Stimulated activated CD8-positive, alpha-beta memory T cell treated with anti-CD3 and anti-CD28 coated beads, Interleukin-12 subunit alpha, Interleukin-12 subunit beta, amount 100 ng/mL, for 24 hours (primary cell): Measurements from ENCODE around the gene OR8G1.
"Not testable (repeated sequence)": the region's sequence is repeated elsewhere in the genome, so short reads cannot be mapped to it uniquely, and the experiment has no call there.

Source experiments
- DNase-seq: peaks from one replicate; pipeline ENCODE4 v3.0.0-alpha.2; 2020; ENCODE audit errors: extremely low read depth

OR8G1 gene

DNA sequence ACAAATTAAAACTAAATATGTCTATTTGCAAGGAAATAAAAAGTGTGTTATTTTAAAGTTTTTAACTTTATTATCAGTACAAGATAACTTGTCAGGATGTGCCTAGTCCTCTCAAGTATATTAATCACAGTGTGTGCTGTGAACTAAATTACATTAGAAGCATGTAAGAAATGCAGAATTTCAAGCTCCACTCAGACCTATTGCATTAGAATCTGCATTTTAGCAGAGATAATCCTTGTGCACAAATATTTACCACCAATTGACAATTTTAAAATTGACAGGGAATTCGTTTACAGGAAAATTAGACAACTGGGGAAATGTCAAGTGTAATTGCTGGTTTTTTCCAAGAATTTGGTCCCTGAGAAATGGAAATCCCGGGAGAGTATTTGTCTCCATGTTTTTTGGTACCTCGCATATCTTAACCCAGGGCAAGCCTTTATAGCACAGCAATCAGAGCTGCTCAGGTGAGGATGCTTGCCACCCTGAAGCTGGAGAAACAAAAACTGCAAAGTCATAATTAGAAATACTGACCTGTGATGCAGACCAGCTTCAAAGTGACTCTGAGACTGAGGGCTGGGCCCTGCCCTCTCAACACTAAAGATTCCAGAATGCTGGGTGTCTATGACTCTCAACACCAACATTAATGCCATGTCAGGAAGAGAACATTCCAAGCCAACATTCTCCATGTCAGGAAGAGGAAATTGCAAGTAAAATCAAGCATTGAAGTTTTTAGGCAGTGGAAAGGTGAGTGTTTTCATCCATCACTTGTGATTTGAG is at the start of gene OR8G1:
Gene OR8G1, plus strand, starts transcription at position 475 of the 777 bp plus-strand sequence. CDS start 8,581 bp downstream, outside the sequence.
- no peak for DNase-seq

DNA sequence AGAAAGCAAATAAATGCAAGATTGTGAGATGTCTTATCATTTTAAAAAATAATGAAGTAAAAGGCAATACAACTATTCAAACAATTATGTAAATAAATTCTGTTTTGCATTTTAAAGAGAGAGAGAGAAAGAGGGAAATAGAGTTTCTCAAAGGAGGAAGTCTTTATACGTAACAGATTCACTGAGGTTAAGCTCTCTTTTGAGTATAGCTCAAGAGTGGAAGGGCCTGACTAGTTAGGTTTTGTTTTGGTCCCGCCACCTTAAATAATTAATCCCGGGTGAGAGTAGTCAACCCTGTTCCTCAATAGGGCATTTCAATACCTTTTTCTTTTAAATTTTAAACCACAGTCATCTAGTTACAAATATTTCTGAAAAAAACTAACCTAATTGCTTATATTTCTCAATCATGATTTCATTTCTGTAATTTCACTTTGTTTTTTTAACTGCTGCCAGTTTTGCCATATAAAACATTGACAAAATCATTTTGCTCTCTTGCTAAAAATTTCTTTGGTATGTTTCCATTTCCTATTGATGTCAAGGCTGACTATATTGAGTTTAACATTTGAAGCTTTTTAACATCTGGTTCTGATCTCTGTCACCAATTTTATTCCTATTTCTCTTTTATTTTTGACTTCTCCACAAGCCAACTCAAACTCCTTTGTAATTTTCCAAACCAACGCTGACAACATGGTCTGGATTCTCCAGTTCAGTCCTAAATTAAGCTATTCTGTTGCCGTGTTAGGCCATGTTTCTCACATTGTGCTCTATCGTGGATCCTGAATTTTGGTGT is 47.5 kb upstream of the OR8G1 start:
- DNase-seq, result no peak

GRCh38 chr11:124194293-124195188 is 46.4 kb upstream of the OR8G1 start:
- no peak for DNase-seq

DNA sequence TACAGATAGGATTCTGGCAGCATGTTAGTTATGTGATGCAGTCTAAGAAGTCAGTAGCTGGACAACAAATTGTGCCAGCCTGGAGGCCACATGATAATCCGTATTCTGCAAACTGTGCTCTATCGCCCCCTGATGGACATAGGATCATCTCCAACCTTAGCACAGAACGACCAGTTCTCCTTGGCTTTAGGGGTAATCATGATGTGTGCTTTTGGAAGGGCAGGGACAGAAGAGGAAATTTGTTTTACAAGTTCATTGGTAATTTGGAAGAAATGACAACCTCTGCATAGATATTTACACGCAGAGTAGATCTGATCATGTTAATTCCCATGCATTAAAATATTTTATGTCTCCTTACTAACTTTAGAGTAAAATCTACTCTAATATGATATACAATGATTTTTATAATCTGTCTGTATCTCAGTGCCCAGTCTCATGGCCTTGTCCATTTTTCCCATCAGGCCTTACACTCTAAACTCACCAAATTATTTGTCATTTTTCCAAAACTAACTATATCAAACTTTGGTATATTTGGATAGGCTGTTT is 45.6 kb upstream of the OR8G1 start:
- no peak for DNase-seq

GRCh38 chr11:124197999-124198398 is 42.9 kb upstream of the OR8G1 start:
- no peak for DNase-seq

GRCh38 chr11:124198897-124199296 is 42.0 kb upstream of the OR8G1 start:
- no peak for DNase-seq

GRCh38 chr11:124199702-124200101 is 41.2 kb upstream of the OR8G1 start:
- DNase-seq, result no peak

DNA sequence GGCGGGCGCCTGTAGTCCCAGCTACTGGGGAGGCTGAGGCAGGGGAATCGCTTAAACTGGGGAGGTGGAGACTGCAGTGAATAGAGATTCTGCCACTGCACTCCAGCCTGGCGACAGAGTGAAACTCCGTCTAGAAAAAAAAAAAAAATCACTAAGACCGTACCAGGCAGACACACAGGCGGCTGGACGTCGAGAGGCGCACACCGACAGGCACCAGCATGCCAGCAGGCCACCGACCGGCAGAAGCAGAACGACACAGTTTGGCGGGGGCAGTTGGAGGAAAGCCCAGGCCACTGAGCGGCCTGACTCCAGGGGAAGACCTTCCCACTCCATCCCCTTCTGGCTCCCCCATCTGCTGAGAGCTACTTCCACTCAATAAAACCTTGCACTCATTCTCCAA is 40.2 kb upstream of the OR8G1 start:
- no peak for DNase-seq

GRCh38 chr11:124202951-124203350 is 37.9 kb upstream of the OR8G1 start:
- no peak for DNase-seq

DNA sequence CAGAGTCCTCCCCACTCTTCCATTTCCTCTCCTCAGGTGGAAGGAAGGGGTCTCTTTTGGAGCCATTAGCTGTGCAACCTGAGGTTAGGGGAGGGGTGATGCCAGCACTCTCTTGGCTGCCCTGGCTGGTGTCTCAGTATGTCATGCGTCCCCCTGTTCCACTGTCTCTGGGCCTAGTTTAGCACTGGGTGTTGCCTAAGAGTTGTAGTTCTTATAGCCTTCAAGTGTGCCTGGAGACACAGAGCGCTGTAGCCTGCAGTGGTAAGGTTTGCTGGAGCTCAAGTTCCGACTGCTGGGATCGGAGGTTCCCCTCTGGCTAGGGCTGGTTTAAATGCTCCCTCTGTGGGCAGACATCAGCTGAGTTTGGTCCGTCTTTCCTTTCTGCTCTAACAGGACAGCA is 36.9 kb upstream of the OR8G1 start:
- no peak for DNase-seq

DNA sequence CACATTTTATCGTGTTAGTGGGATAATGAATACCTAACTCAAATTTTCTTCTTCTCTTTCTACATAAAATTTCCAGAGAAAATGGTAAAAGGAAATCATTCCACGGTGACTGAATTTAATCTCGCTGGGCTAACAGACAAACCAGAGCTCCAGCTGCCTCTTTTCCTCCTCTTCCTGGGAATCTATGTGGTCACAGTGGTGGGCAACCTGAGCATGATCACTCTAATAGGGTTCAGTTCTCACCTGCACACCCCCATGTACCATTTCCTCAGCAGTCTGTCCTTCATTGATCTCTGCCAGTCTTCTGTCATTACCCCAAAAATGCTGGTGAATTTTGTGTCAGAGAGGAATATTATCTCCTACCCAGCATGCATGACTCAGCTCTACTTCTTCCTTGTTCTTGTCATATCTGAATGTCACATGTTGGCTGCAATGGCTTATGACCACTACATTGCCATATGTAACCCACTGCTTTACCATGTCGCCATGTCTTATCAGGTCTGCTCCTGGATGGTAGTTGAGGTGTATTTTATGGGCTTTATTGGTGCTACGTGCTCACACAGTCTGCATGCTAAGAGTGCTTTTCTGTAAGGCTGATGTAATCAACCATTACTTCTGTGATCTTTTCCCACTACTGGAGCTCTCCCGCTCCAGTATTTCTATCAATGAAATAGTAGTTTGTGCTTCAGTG is 33.6 kb upstream of the OR8G1 start:
- DNase-seq, result no peak

DNA sequence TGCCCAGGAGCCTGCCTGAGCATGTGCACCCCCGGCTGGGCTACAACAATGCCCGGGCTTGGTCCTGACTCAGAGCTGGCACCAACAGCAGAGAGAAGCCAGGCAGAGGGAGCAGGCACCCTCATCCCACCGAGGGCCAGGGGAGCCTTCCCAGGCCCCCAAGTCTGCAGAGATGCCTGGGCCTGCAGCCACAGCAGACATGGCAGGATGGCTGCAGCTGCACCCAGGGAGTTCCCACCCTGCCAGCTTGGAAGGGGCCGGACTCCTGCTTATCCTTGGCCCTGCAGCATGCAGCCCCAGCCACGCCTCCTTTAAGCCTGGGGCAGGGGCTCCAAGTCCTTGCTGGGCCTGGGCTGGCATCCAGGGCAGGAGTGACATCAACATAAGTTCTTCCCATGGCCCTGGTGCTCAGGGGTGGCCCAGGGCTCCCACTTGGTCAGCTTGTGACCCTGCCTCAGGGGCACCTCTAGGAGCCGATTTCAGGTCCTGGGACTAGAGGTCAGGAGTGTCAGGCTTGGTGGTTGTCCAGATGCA is 31.0 kb upstream of the OR8G1 start:
- DNase-seq, result no peak

- DNase-seq, result no peak
These were observed 30.5 kb upstream of the OR8G1 start for GRCh38 chr11:124210421-124210820.

DNA sequence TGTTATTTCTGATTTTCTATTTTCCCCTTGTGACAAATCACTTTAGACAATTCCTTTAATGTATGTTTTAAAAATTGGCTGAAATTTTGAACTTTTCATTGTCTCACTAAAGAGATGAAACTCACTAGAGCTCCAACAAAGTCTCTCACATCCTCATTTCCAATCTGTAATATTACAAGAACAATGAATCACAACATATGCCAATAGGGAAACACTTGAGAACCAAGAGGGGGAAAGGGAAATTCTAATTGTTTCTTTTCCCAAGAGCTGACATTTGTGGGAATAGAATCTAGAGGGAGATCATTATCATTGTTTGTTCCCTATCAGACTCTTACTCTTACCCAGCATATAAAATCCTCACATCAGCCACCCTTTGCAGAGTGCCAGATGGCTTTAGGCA is 29.6 kb upstream of the OR8G1 start:
- DNase-seq, result no peak

DNA sequence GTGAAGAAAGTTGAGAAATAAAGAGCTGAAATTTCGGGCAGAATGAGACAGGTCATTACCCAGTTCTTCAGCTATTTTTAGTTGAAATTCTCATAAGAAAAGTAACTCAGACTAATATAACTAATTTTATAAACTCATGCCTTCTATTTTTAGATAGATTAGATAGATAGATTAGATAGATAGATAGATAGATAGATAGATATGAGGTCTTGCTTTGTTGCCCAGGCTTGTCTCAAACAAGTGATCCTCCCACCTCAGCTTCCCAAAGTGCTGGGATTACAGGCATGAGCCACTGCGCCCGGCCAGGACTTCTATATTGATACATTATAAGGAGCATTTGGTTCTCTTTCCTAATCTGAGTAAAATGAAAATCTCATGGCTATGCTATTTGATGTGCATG is 26.9 kb upstream of the OR8G1 start:
- DNase-seq, result no peak

GRCh38 chr11:124219126-124219525 is 21.8 kb upstream of the OR8G1 start:
- no peak for DNase-seq

- DNase-seq, result no peak
These were observed 18.5 kb upstream of the OR8G1 start for GRCh38 chr11:124222407-124222806.

- DNase-seq, result not testable (repeated sequence)
These were observed 16.1 kb upstream of the OR8G1 start for GRCh38 chr11:124224618-124225423.

DNA sequence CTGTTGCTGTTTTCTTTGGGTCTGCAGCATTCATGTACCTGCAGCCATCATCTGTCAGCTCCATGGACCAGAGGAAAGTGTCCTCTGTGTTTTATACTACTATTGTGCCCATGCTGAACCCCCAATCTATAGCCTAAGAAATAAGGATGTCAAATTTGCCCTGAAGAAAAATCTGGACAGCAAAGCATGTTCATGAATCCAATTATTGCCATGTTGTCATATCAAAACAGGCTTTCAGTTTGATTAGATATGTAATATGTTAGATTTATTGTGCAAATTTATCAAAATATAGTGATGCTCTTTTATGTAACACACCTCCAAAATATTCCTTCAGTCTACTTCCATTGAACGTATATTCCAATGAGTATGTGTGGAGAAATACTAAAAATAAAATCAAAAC is 15.4 kb upstream of the OR8G1 start:
- DNase-seq, result no peak

DNA sequence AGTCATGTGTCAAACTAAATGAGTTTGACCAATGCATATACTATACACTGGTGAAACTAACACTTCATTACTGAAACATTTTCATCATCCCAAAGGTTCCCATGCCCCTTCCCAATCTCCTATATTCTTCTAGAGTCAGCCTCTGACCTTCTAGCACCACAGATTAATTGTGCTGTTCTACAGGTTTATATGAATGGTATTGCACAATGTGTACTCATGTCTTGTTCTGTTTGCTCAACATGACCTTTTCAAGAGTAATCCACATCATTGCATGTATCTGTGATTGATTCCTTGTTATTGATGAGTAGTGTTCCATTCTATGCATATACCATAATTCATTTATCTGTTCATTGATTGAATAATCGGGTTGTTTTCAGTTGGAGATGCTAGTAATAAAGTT is 7.5 kb upstream of the OR8G1 start:
- DNase-seq, result no peak
